Measurements from ENCODE around the gene EEF1AKMT1. TPM values are rescaled to one million over a fixed set of nuclear protein-coding genes. Genes with fewer than 3 reads are reported as not detected.
"Not testable (repeated sequence)": the region's sequence is repeated elsewhere in the genome, so short reads cannot be mapped to it uniquely, and the experiment has no call there.

EEF1AKMT1 gene
- total and polyA plus RNA-seq, 11 donors, result 4.5 to 10.2 (median 8.7) TPM

- DNase-seq, result no peak
- WGBS, 4 donors, result 93 to 98% (median 95%) methylated on average over 2 of the region's 2 CpGs
- H3K27ac ChIP-seq, result no peak overlapping the region
- TF ChIP-seq CTCF (IDR thresholded peaks at IDR 0.05) (no peak), POLR2A (IDR thresholded peaks at IDR 0.05) (no peak)
- ATAC-seq, result no peak
- peaks cover 0 to 4% (median 2%) of the 10 kb centered on the region in 12 donors for H3K4me1 ChIP-seq
- no peaks in the 10 kb centered on the region for H3K27me3 ChIP-seq
- H3K36me3 ChIP-seq, result peaks cover 0 to 23% (median 2%) of the 10 kb centered on the region in 9 donors
- H3K4me3 ChIP-seq, result no peak overlapping the region
- intact Hi-C loops (cut with DNase I), result no loop called here
- peaks cover 0 to 38% (median 9%) of the 10 kb centered on the region in 12 donors for H3K9me3 ChIP-seq
Measured at GRCh38 chr13:20767309-20767943, 6.3 kb downstream of the EEF1AKMT1 start.

- Histone ChIP-seq H3K36me3 (peaks cover 0 to 12% (median 2%) of the 10 kb centered on the region in 9 donors), H3K4me1 (no peaks in the 10 kb centered on the region), H3K4me3 (no peak overlapping the region), H3K27me3 (no peaks in the 10 kb centered on the region), H3K27ac (no peak overlapping the region), H3K9me3 (peaks cover 0 to 17% (median 0%) of the 10 kb centered on the region in 12 donors)
- 79 to 89% (median 83%) methylated on average over 3 of the region's 3 CpGs for WGBS, 4 donors
- TF ChIP-seq CTCF (IDR thresholded peaks at IDR 0.05) (no peak), POLR2A (IDR thresholded peaks at IDR 0.05) (no peak)
- DNase-seq, result no peak
- no peak for ATAC-seq
- intact Hi-C loops (cut with DNase I), result loop anchor here in 1 of 10 donors (5.0 kb wide), 1 partner anchor 39 kb away; no protein-coding TSS in a partner anchor
Measured at GRCh38 chr13:20760872-20761271, 12.9 kb downstream of the EEF1AKMT1 start.

- no peaks in the 10 kb centered on the region for H3K4me1 ChIP-seq
- H3K27me3 ChIP-seq, result no peaks in the 10 kb centered on the region
- intact Hi-C loops (cut with DNase I), result no loop called here
- peaks cover 0 to 47% (median 17%) of the 10 kb centered on the region in 12 donors for H3K9me3 ChIP-seq
- DNase-seq, result no peak
- no peak overlapping the region for H3K27ac ChIP-seq
- no peak overlapping the region for H3K4me3 ChIP-seq
- TF ChIP-seq POLR2A (IDR thresholded peaks at IDR 0.05), result no peak
- no peak for TF ChIP-seq CTCF (IDR thresholded peaks at IDR 0.05)
- peaks cover 0 to 28% (median 2%) of the 10 kb centered on the region in 9 donors for H3K36me3 ChIP-seq
- no peak for ATAC-seq
Measured at GRCh38 chr13:20754009-20754408, 19.8 kb downstream of the EEF1AKMT1 start.

- Histone ChIP-seq H3K27me3 (no peaks in the 10 kb centered on the region), H3K9me3 (peaks cover 0 to 44% (median 17%) of the 10 kb centered on the region in 12 donors), H3K27ac (no peak overlapping the region), H3K4me3 (no peak overlapping the region), H3K36me3 (peaks cover 0 to 8% (median 0%) of the 10 kb centered on the region in 9 donors), H3K4me1 (no peaks in the 10 kb centered on the region)
- no peak for DNase-seq
- WGBS, 4 donors, result 94 to 97% (median 97%) methylated on average over 1 of the region's 1 CpG
- TF ChIP-seq POLR2A (IDR thresholded peaks at IDR 0.05), result no peak
- TF ChIP-seq CTCF (IDR thresholded peaks at IDR 0.05), result no peak
- ATAC-seq, result no peak
- intact Hi-C loops (cut with DNase I), result no loop called here
Measured at GRCh38 chr13:20749377-20749776, 24.4 kb downstream of the EEF1AKMT1 start.

- intact Hi-C loops (cut with DNase I), result not testable (repeated sequence)
Measured at GRCh38 chr13:20743830-20744404, 29.8 kb downstream of the EEF1AKMT1 start.

More at GRCh38 chr13:20743830-20744404, 29.8 kb downstream of the EEF1AKMT1 start:
- not testable (repeated sequence) for ATAC-seq, H3K4me3 ChIP-seq, H3K36me3 ChIP-seq, H3K27ac ChIP-seq, H3K4me1 ChIP-seq, H3K27me3 ChIP-seq, DNase-seq
- peaks cover 0 to 13% (median under 1%) of the 10 kb centered on the region in 12 donors for H3K9me3 ChIP-seq
- 94 to 97% (median 95%) methylated on average over 4 of the region's 4 CpGs for WGBS, 4 donors

Measured in heart left ventricle (tissue), 16 donors.